Measurements from ENCODE around the gene CPE.

GRCh38 chr4:165369522-165369921 lies 9.3 kb upstream of the CPE start:
- TF ChIP-seq CTCF (IDR thresholded peaks at IDR 0.05; ENCODE audit: low read length) (no peak), EZH2 (IDR thresholded peaks at IDR 0.05; ENCODE audit: borderline replicate concordance, low read length) (no peak)

All from OCI-LY1 (cell line).